OCI-LY7 (cell line): ENCODE measurements around the gene AMFR. TPM values are rescaled to one million over a fixed set of nuclear protein-coding genes. Genes with fewer than 3 reads are reported as not detected.

Experiments
- BruUV-seq: library from RNA; stranded (reverse); fragments of 400-500 nt; replicated peaks from 2 replicates; lab custom pipeline; 2021; lab: Mats Ljungman, UMichigan
- CTCF ChIA-PET: fragments of 300-600 bp; sonication (Branson Sonifier 250); formaldehyde crosslinking; loops from one replicate; lab custom pipeline; 2022; ENCODE audit warnings: antibody characterized with exemption; ENCODE audit not compliant: unreplicated experiment; lab: Charles Lee
- POLR2A ChIA-PET: fragments of 300-600 bp; sonication (Branson Sonifier 250); formaldehyde crosslinking; loops from one replicate; lab custom pipeline; 2022; ENCODE audit warnings: antibody characterized with exemption; lab: Charles Lee
- DNase-seq: peaks from one replicate; pipeline ENCODE4 v3.0.0-alpha.2; 2015; ENCODE audit warnings: low spot score
- H2AFZ ChIP-seq: fragments of 200-600 bp; sonication (generic), shearing (Covaris generic); 2 replicates; pipeline ENCODE4 v1.6.1; 2014; ENCODE audit warnings: mild to moderate bottlenecking, antibody characterized with exemption, low read length, moderate library complexity
- H3K27ac ChIP-seq: fragments of 200-600 bp; sonication (generic); 2 replicates; pipeline ENCODE4 v1.5.1; 2014; ENCODE audit warnings: mixed run types, low read depth, mild to moderate bottlenecking, moderate library complexity, low read length, inconsistent platforms; ENCODE audit not compliant: poor library complexity, severe bottlenecking
- H3K36me3 ChIP-seq: fragments of 200-600 bp; sonication (generic); 2 replicates; pipeline ENCODE4 v1.6.1; 2014; ENCODE audit warnings: mild to moderate bottlenecking, antibody characterized with exemption, low read length, moderate library complexity, mixed read lengths; ENCODE audit not compliant: insufficient read depth
- H3K4me1 ChIP-seq: fragments of 200-600 bp; sonication (generic); 2 replicates; pipeline ENCODE4 v1.5.1; 2014; ENCODE audit warnings: mild to moderate bottlenecking, low read length; ENCODE audit not compliant: insufficient read depth, poor library complexity, severe bottlenecking
- H3K4me2 ChIP-seq: fragments of 200-600 bp; sonication (generic); 2 replicates; pipeline ENCODE4 v1.6.1; 2014; ENCODE audit warnings: mild to moderate bottlenecking, low read length
- H3K4me3 ChIP-seq: fragments of 200-600 bp; sonication (generic); 2 replicates; pipeline ENCODE4 v1.5.1; 2014; ENCODE audit warnings: mild to moderate bottlenecking, low read depth, low read length; ENCODE audit not compliant: poor library complexity, severe bottlenecking
- H3K79me2 ChIP-seq: fragments of 200-600 bp; sonication (generic); 2 replicates; pipeline ENCODE4 v1.6.1; 2016; ENCODE audit warnings: low read depth, mild to moderate bottlenecking, low read length, moderate library complexity, mixed read lengths; ENCODE audit not compliant: insufficient read depth
- H3K9me2 ChIP-seq: fragments of 200-600 bp; sonication (generic); 2 replicates; pipeline ENCODE4 v1.6.1; 2016; ENCODE audit warnings: mild to moderate bottlenecking, low read length, mixed read lengths; ENCODE audit not compliant: insufficient read depth
- H3K9me3 ChIP-seq: fragments of 200-600 bp; sonication (generic); 2 replicates; pipeline ENCODE4 v1.6.1; 2014; ENCODE audit warnings: mild to moderate bottlenecking, mixed run types, low read length, mixed read lengths
- H4K20me1 ChIP-seq: fragments of 200-600 bp; sonication (generic); 2 replicates; pipeline ENCODE4 v1.6.1; 2014; ENCODE audit warnings: mild to moderate bottlenecking, antibody characterized with exemption, low read length, moderate library complexity, mixed read lengths; ENCODE audit not compliant: insufficient read depth
- EZH2phosphoT487 ChIP-seq: fragments of 200-600 bp; sonication (generic); IDR thresholded peaks from 2 replicates; pipeline ENCODE4 v1.6.1; 2018; ENCODE audit warnings: low read depth, borderline replicate concordance, mild to moderate bottlenecking, mixed run types, antibody characterized with exemption, low read length, moderate library complexity, mixed read lengths
- intact Hi-C: fragments of 100-400 bp; cut with micrococcal nuclease; formaldehyde crosslinking; loops from one replicate; pipeline ENCODE4 v1.10.0; 2022; ENCODE audit not compliant: unreplicated experiment
- total RNA-seq, 2 experiments: library from RNA; depleted of rRNA in 1 of 2; stranded (reverse); fragments of >200 nt in 1 of 2; shearing (Covaris generic) in 1 of 2; gene quantifications; 2 replicates each; pipeline ENCODE4 v1.2.3, GENCODE V29; 2014 to 2022
- TF ChIP-seq, protein P1 (sequence below): fragments of 200-600 bp; sonication (generic); conservative IDR thresholded peaks from 2 replicates; pipeline ENCODE4 v1.5.1; 2014; ENCODE audit warnings: mild to moderate bottlenecking, antibody characterized with exemption, low read length, moderate library complexity, mixed read lengths

The AMFR gene
- total RNA-seq, 2 experiments from 2014 or later, result 87.7 to 101 TPM

GRCh38 chr16:56408379-56409098, 16.8 kb downstream of the AMFR start:
- no peak for TF ChIP-seq EZH2phosphoT487
- TF ChIP-seq, protein P1, sequence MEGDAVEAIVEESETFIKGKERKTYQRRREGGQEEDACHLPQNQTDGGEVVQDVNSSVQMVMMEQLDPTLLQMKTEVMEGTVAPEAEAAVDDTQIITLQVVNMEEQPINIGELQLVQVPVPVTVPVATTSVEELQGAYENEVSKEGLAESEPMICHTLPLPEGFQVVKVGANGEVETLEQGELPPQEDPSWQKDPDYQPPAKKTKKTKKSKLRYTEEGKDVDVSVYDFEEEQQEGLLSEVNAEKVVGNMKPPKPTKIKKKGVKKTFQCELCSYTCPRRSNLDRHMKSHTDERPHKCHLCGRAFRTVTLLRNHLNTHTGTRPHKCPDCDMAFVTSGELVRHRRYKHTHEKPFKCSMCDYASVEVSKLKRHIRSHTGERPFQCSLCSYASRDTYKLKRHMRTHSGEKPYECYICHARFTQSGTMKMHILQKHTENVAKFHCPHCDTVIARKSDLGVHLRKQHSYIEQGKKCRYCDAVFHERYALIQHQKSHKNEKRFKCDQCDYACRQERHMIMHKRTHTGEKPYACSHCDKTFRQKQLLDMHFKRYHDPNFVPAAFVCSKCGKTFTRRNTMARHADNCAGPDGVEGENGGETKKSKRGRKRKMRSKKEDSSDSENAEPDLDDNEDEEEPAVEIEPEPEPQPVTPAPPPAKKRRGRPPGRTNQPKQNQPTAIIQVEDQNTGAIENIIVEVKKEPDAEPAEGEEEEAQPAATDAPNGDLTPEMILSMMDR, result no peak
- Histone ChIP-seq H3K9me2 (no peaks in the 10 kb centered on the region), H3K9me3 (no peaks in the 10 kb centered on the region), H3K27ac (no peak overlapping the region), H2AFZ (no peak overlapping the region), H4K20me1 (no peaks in the 10 kb centered on the region), H3K4me2 (no peak overlapping the region), H3K36me3 (peaks cover 88% of the 10 kb centered on the region), H3K4me3 (no peak overlapping the region), H3K79me2 (no peaks in the 10 kb centered on the region), H3K4me1 (no peaks in the 10 kb centered on the region)
- no peak for DNase-seq
- POLR2A ChIA-PET, result interaction anchor here (1.0 kb wide), 1 partner anchor 20 kb away, joined by 3 read pairs; no protein-coding TSS in a partner anchor
- no TSS peak for BruUV-seq
- intact Hi-C loops, result no loop called here
- CTCF ChIA-PET, result interaction anchor here (0.6 kb wide), 1 partner anchor 1626 kb away, joined by 9 read pairs; no protein-coding TSS in a partner anchor

GRCh38 chr16:56405977-56406672, 19.2 kb downstream of the AMFR start:
- H3K27ac ChIP-seq, result no peak overlapping the region
- intact Hi-C loops, result no loop called here
- no peaks in the 10 kb centered on the region for H3K9me2 ChIP-seq
- no peaks in the 10 kb centered on the region for H3K4me1 ChIP-seq
- H3K9me3 ChIP-seq, result no peaks in the 10 kb centered on the region
- H4K20me1 ChIP-seq, result no peaks in the 10 kb centered on the region
- POLR2A ChIA-PET, result no interaction called here
- H2AFZ ChIP-seq, result no peak overlapping the region
- no peak overlapping the region for H3K4me2 ChIP-seq
- BruUV-seq, result no TSS peak
- no peak for DNase-seq
- H3K79me2 ChIP-seq, result no peaks in the 10 kb centered on the region
- peaks cover 87% of the 10 kb centered on the region for H3K36me3 ChIP-seq
- no peak overlapping the region for H3K4me3 ChIP-seq
- CTCF ChIA-PET, result no interaction called here
- TF ChIP-seq EZH2phosphoT487, result no peak
- TF ChIP-seq, protein P1, result no peak
